Measurements from ENCODE around the gene ORMDL3.
"Not testable (repeated sequence)": the region's sequence is repeated elsewhere in the genome, so short reads cannot be mapped to it uniquely, and the experiment has no call there.

The ORMDL3 gene

DNA sequence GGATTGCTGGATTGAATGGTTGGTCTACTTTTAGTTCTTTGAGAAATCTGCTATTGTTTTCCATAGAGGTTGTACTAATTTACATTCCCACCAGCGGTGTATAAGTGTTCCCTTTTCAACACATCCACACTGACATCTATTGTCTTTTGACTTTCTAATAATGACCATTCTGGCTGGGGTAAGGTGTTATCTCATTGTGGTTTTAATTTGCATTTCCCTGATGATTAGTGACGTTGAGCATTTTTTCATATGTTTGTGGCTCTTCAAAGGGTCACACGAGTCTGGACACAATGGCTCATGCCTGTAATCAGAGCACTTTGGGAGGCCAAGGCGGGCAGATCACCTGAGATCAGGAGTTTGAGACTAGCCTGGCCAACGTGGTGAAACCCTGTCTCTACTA is 41.3 kb downstream of the ORMDL3 start:
- not testable (repeated sequence) for DNase-seq (ENCODE audit: low read depth in 2 of 2)

DNA sequence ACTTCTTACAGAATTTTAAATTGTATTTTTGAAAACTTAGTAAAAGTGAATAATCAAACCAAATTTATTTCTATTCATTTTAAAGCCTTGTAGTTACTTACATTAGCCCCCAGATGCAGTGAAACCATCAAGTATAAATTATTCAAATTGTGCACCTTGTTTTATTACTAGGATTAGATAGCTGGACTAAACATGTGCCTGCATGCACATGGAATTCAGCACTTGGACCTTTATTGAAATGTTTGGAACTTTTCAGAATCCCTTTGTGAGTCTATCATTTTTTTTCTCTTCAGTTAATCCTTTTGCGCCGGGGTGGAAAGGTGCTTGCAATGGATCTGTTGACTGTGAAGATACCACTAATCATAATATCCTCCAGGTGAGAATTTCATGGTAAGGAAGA is 54.6 kb downstream of the ORMDL3 start:
- no peak for DNase-seq (ENCODE audit: low read depth in 2 of 2)

GRCh38 chr17:39871801-39872200 is 55.6 kb downstream of the ORMDL3 start:
- DNase-seq (ENCODE audit: low read depth in 2 of 2) = no peak

Data from stimulated activated CD8-positive, alpha-beta memory T cell treated with anti-CD3 and anti-CD28 coated beads, Interleukin-2, amount 100 ng/mL, for 1 hour (primary cell).